Osteocyte (in vitro differentiated cells): ENCODE measurements around the gene ICOS. TPM values are rescaled to one million over a fixed set of nuclear protein-coding genes. Genes with fewer than 3 reads are reported as not detected.

Experiments
- DNase-seq: peaks from one replicate; pipeline ENCODE4 v3.0.0; 2021; ENCODE audit warnings: mixed read lengths; ENCODE audit not compliant: unreplicated experiment; ENCODE audit errors: extremely low spot score
- H3K27ac Mint-ChIP-seq: one replicate; pipeline ENCODE4 v1.8.0; 2021; ENCODE audit warnings: mild to moderate bottlenecking, mixed read lengths; ENCODE audit not compliant: unreplicated experiment
- H3K27me3 Mint-ChIP-seq: one replicate; pipeline ENCODE4 v1.8.0; 2021; ENCODE audit warnings: mixed read lengths; ENCODE audit not compliant: unreplicated experiment
- H3K36me3 Mint-ChIP-seq: one replicate; pipeline ENCODE4 v1.8.0; 2021; ENCODE audit warnings: mixed read lengths; ENCODE audit not compliant: unreplicated experiment
- H3K4me1 Mint-ChIP-seq: one replicate; pipeline ENCODE4 v1.8.0; 2021; ENCODE audit warnings: mixed read lengths; ENCODE audit not compliant: unreplicated experiment
- H3K4me3 Mint-ChIP-seq: one replicate; pipeline ENCODE4 v1.8.0; 2021; ENCODE audit warnings: mild to moderate bottlenecking, moderate library complexity, mixed read lengths; ENCODE audit not compliant: unreplicated experiment
- H3K9me3 Mint-ChIP-seq: one replicate; pipeline ENCODE4 v1.8.0; 2021; ENCODE audit warnings: mixed read lengths; ENCODE audit not compliant: unreplicated experiment
- CTCF ChIP-seq: fragments of 200-600 bp; sonication (generic); IDR thresholded peaks from 2 replicates; pipeline ENCODE4 v1.5.0; 2021; ENCODE audit warnings: antibody characterized with exemption, mild to moderate bottlenecking, moderate library complexity
- long read RNA-seq: library from polyadenylated mRNA; unstranded; transcript quantifications from one replicate; pipeline ENCODE4 v2.0.0, GENCODE V29; 2021
- total RNA-seq: library from RNA; stranded (reverse); gene quantifications from 2 replicates; pipeline ENCODE4 v1.2.1, GENCODE V29; 2021

The ICOS gene
- not detected in 2 replicates for total RNA-seq
- long read RNA-seq = 0 reads

GRCh38 chr2:203936535-203936934, at the start of gene ICOS:
TSS of gene ICOS (plus strand) at chr2:203936763. CDS start at chr2:203936815, 52 bp downstream.
- no peak for TF ChIP-seq CTCF
- Mint-ChIP-seq H3K4me1 (peaks cover 25% of the 10 kb centered on the region), H3K27me3 (peaks cover 10% of the 10 kb centered on the region)

GRCh38 chr2:203887677-203888076, 48.9 kb upstream of the ICOS start:
- no peak overlapping the region for H3K27ac Mint-ChIP-seq
- DNase-seq = no peak

More at GRCh38 chr2:203936535-203936934, at the start of gene ICOS:
- no peak within 1 kb of the TSS for H3K4me3 Mint-ChIP-seq
- no peaks in the 10 kb centered on the region for H3K9me3 Mint-ChIP-seq
- no peak for DNase-seq
- no peaks in the 10 kb centered on the region for H3K36me3 Mint-ChIP-seq
- no peak within 1 kb of the TSS for H3K27ac Mint-ChIP-seq

GRCh38 chr2:203889542-203889941, 47.0 kb upstream of the ICOS start:
- Mint-ChIP-seq H3K4me3 (no peak overlapping the region), H3K27ac (no peak overlapping the region), H3K9me3 (peaks cover 8% of the 10 kb centered on the region), H3K4me1 (peaks cover 11% of the 10 kb centered on the region), H3K36me3 (no peaks in the 10 kb centered on the region), H3K27me3 (peaks cover 2% of the 10 kb centered on the region)
- no peak for TF ChIP-seq CTCF
- no peak for DNase-seq

More at GRCh38 chr2:203887677-203888076, 48.9 kb upstream of the ICOS start:
- peaks cover 2% of the 10 kb centered on the region for H3K27me3 Mint-ChIP-seq
- H3K36me3 Mint-ChIP-seq = no peaks in the 10 kb centered on the region
- no peak overlapping the region for H3K4me3 Mint-ChIP-seq
- TF ChIP-seq CTCF = no peak
- H3K4me1 Mint-ChIP-seq = peaks cover 11% of the 10 kb centered on the region
- H3K9me3 Mint-ChIP-seq = peaks cover 8% of the 10 kb centered on the region

- Mint-ChIP-seq H3K4me1 (peaks cover 11% of the 10 kb centered on the region), H3K27ac (no peak overlapping the region), H3K4me3 (no peak overlapping the region), H3K36me3 (no peaks in the 10 kb centered on the region), H3K27me3 (peaks cover 2% of the 10 kb centered on the region), H3K9me3 (peaks cover 8% of the 10 kb centered on the region)
- no peak for DNase-seq
- no peak for TF ChIP-seq CTCF
Observed at GRCh38 chr2:203889944-203890343, 46.6 kb upstream of the ICOS start.

GRCh38 chr2:203890733-203891132, 45.8 kb upstream of the ICOS start:
- TF ChIP-seq CTCF = no peak
- peaks cover 11% of the 10 kb centered on the region for H3K4me1 Mint-ChIP-seq
- no peak for DNase-seq
- H3K27me3 Mint-ChIP-seq = no peaks in the 10 kb centered on the region
- no peak overlapping the region for H3K4me3 Mint-ChIP-seq
- no peak overlapping the region for H3K27ac Mint-ChIP-seq
- H3K36me3 Mint-ChIP-seq = no peaks in the 10 kb centered on the region
- peaks cover 8% of the 10 kb centered on the region for H3K9me3 Mint-ChIP-seq
